G401 (cell line): ENCODE results near the gene C1R. TPM values are rescaled to one million over a fixed set of nuclear protein-coding genes. Genes with fewer than 3 reads are reported as not detected.

Experiments
- DNase-seq: peaks from one replicate; pipeline ENCODE4 v3.0.0-alpha.2; 2015; ENCODE audit warnings: low spot score
- in situ Hi-C: cut with HindIII; loops from 2 replicates; pipeline ENCODE4 v1.10.0; 2016; ENCODE audit warnings: low sequenced_read_pairs, mixed read lengths
- total RNA-seq: library from RNA; depleted of rRNA; stranded (reverse); fragments of >200 nt; shearing (Covaris generic); gene quantifications from 2 replicates; pipeline ENCODE4 v1.2.3, GENCODE V29; 2014

C1R gene
- total RNA-seq, 1 experiment from 2014 or later = 0.78 TPM

- DNase-seq = no peak
- in situ Hi-C loops = loop anchor here (10.0 kb wide), 1 partner anchor 61 kb away; no protein-coding TSS in a partner anchor
Measured at GRCh38 chr12:7103837-7104584, 11.8 kb upstream of the C1R start.

GRCh38 chr12:7102582-7102981 lies 10.3 kb upstream of the C1R start:
- DNase-seq = no peak
- in situ Hi-C loops = loop anchor here (10.0 kb wide), 1 partner anchor 62 kb away; no protein-coding TSS in a partner anchor

DNA sequence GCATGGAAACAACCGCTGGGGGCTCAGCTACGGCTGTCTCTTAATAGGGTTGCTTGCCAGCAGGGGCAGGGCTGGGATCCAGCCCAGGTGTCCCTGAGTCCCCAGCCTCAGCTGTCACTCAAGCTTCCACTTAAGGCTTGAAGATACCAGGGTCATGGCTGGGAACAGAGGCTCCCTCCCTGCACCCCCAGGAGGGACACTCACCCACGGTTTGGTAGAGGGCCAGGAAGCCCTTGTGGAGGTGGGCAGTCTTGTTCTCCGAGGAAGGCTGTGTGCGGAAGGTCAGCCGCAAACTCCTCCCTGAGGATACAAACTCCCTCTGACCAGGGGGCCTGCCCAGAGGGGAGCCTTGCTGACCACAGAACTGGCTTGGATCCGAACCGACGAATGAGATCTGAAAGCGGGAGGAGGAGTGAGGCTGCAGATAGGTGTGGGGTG lies 9.5 kb upstream of the C1R start:
- DNase-seq = no peak
- in situ Hi-C loops = loop anchor here (10.0 kb wide), 1 partner anchor 63 kb away; no protein-coding TSS in a partner anchor

DNA sequence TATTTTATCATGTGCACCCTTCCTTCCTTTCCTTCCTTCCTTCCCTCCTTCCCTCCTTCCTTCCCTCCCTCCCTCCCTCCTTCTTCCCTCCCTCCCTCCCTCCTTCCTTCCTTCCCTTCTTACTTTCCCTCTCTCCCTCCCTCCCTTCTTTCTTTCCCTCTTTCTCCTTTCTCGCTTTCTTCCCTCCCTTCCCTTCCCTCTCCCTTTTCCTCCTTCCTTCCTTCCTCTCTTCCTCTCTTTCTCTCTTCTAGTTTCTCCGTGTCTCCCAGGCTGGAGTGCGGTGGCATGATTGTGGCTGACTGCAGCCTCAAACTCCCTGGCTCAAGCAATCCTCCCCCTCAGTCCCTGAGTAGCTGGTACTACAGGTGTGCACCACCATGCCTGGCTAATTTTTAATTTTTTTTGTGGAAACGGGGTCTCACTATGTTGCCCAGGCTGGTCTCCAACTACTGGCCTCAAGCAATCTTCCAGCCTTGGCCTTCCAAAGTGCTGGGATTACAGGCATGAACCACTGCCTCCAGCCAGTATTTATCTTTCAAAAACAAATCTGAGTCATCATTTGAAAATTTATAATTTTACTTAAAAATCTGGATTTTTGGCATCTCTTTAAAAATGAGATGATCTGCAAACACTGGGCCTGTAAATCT lies 8.9 kb upstream of the C1R start:
- in situ Hi-C loops = loop anchor here (10.0 kb wide), 1 partner anchor 64 kb away; no protein-coding TSS in a partner anchor
- DNase-seq = no peak

GRCh38 chr12:7100239-7100638 lies 8.0 kb upstream of the C1R start:
- DNase-seq = no peak
- in situ Hi-C loops = loop anchor here (10.0 kb wide), 1 partner anchor 65 kb away; no protein-coding TSS in a partner anchor

- in situ Hi-C loops = no loop called here
- no peak for DNase-seq
Measured at GRCh38 chr12:7099290-7099996, 7.2 kb upstream of the C1R start.

GRCh38 chr12:7096979-7097378 lies 4.7 kb upstream of the C1R start:
- in situ Hi-C loops = no loop called here
- peak; percentile 36 for DNase-seq

DNA sequence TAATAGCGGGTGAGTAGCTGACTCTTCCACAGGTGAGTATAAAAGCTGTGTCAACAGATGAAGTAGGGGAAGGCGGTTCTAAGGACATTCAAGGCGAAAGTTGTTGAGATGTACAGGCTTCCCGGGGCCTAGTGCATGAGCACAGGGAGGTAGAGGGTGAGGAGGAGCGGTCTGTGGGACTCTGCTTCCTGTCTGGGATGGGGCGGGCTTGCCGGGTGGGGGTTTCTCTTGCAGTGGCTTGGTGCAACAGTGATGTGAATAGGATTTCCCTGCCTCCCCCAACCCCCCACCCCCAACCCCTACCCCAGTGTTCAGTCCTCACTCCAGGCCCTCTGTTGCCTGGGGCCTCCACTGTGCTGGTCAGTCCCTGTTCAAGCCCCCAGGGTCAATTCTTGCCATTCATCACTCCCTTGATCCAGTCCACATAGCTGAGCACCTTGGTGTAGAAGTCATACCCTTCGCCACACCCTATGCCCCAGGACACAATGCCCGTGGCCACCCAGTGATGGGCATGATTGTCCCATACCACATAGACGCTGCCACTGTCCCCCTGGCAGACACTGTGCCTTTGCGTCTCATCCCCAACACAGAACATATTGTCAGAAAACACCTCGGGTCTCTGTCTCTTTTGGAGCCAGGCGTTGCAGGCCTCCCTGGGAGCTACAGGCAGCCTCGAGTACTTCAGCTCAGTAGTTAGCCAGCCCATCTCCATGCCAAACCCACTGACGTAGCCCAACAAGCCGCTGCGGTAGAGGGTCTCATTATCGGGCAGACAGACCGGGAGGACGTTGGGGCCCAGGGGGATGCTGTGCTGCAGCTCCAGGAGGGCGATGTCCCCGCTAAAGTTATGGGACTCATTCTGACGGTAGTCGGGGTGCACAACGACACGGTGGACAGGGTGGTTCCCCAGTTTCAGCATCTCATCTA lies 4.0 kb upstream of the C1R start:
- in situ Hi-C loops = no loop called here
- no peak for DNase-seq

DNA sequence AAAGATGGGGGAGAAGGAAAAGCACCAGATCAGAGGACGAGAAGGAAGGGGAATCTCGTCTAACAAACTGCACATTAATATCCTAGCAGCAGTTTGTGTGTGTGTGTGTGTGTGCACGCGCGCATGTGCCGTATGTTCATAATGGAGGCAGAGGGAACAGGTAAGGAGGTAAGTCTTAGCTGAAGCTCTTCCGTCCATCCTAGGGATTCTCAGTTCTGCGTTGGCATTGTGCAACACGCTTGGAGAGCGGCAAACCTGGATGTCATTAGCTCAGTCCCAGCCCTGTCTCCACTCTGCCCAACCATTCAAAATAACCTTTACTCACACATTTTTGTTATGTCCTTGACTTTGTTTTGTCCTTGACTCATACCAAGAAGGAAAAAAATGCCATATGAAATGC lies 1.6 kb upstream of the C1R start:
- in situ Hi-C loops = no loop called here
- DNase-seq = no peak

DNA sequence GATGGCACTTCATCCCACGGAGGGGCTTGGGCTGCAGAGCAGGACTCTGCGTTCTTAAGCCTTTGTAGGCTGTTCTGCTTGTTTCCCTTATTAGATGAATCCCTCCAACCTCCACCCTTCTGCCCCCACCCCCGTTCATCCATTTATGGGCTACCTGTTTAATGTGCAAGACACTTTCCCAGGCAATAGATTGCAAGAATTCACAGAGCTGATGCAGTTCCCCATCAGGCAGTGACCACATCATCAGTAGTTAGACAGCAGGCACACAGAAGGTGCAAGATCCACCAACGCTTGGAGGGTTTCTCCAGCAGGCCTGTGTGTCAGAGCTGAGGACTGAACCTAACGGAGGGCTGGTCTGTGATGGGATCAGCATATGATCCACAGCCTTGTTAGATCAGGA lies 1.2 kb upstream of the C1R start:
- no peak for DNase-seq
- in situ Hi-C loops = no loop called here

DNA sequence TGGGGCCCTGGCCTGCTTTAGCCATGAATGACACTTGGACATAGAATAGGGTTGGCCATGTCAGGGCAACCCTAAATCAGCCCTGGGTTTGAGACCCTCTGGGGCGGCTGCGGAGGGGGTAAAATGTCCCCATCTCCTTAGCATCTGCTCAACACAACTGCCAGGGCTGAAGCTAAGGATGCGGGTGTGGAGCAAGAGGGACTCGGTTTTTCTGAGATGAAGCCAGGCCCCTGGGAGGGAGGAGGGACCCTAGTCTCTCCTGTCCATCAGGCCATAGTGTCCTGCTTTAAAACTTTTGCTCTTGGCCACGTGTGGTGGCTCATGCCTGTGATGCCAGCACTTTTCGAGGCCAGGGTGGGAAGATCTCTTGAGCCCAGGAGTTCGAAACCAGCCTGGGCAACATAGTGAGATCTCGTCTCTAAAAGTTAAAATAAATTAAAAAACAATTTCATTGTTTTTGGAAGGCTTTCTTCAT lies 778 bp upstream of the C1R start:
- in situ Hi-C loops = no loop called here
- no peak for DNase-seq

- in situ Hi-C loops = no loop called here
- no peak for DNase-seq
Measured at GRCh38 chr12:7091660-7092228, 501 bp downstream of the C1R start.

- DNase-seq = no peak
- in situ Hi-C loops = no loop called here
Measured at GRCh38 chr12:7091171-7091570, 1.1 kb downstream of the C1R start.

DNA sequence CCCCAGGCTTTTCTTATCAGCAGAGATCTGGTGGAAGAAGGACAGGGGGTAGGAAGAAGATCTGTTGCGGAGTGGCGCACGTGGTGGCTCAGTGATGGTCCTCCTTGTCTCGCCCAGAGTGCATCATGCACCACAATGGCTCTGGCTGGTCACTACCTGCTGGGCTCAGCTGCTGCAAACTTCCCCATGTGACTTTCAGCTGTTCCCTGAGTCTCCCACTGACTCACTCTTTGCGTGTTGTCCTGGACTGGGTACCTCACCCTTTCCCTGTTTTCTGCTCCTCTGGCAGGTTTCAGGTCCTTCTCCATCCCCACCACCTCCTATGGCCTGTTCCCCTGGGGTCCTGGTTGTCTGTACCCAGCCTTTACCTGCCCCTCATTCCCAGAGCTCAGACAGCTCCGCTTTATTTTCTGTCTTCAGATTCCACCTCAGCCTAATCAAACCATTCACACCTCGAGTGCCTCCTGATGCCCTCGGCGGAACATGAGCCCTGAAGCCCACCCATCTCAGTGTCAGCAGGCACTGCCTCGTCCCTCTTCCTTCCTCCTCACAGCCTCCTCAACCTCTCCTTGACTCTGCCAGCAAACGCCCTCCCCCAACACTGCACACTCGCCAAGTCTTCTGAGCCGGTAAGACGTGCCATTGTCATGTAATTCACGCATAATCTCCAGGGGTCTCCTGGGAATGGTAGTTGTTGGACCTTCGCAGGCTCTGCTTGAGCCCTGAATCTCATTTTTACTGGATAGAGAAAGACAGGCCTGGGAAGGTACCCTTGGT lies 1.8 kb downstream of the C1R start:
- no peak for DNase-seq
- in situ Hi-C loops = no loop called here

GRCh38 chr12:7089196-7089871 lies 2.9 kb downstream of the C1R start:
- no peak for DNase-seq
- in situ Hi-C loops = no loop called here

GRCh38 chr12:7083125-7083524 lies 9.1 kb downstream of the C1R start:
- no peak for DNase-seq
- in situ Hi-C loops = no loop called here

GRCh38 chr12:7081037-7081436 lies 11.2 kb downstream of the C1R start:
- no peak for DNase-seq
- in situ Hi-C loops = no loop called here

DNA sequence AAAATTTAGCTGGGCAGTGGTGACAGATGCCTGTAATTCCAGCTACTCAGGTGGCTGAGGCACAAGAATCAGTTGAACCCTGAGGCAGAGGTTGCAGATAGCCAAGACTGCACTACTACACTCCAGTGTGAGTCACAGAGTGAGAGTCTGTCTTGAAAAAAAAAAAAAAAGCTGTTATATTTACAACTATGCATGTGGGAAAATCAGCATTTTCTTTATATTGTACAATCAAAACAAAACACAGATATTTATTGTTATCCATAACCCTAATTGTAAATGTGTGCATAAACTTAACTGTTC lies 12.5 kb downstream of the C1R start:
- in situ Hi-C loops = no loop called here
- no peak for DNase-seq
